H1 (cell line): ENCODE results near the gene ATPAF1. TPM values are rescaled to one million over a fixed set of nuclear protein-coding genes. Genes with fewer than 3 reads are reported as not detected.

Experiments
- CTCF ChIA-PET: fragments of 300-600 bp; sonication (Branson Sonifier 250); formaldehyde crosslinking; loops from one replicate; lab custom pipeline; 2021; ENCODE audit not compliant: partially characterized antibody; lab: Charles Lee
- POLR2A ChIA-PET: fragments of 300-600 bp; sonication (Branson Sonifier 250); formaldehyde crosslinking; loops from one replicate; lab custom pipeline; 2021; ENCODE audit warnings: inconsistent platforms; ENCODE audit not compliant: partially characterized antibody; lab: Charles Lee
- DNase-seq, 2 experiments: peaks; one replicate each; pipeline versions ENCODE4 v3.0.0 to v3.0.0-alpha.2; 2010 to 2022; ENCODE audit warnings: low spot score in 2 of 2, low read depth in 1 of 2, mixed read lengths in 1 of 2
- FAIRE-seq: peaks from 2 replicates; lab custom pipeline; 2011; peaks lifted over from hg19 to GRCh38; lab: Jason Lieb, UNC
- H2AFZ ChIP-seq: 2 replicates; pipeline ENCODE4 v1.8.1; 2012; ENCODE audit warnings: low read length, inconsistent platforms
- H2AK5ac ChIP-seq: 2 replicates; pipeline ENCODE4 v1.6.1; 2013; ENCODE audit warnings: low read depth, low read length
- H2BK120ac ChIP-seq: replicated peaks from 2 replicates; pipeline ENCODE3; 2013; ENCODE audit warnings: low read depth, low read length, inconsistent platforms
- H2BK12ac ChIP-seq: 2 replicates; pipeline ENCODE4 v1.6.1; 2013; ENCODE audit warnings: low read depth, low read length
- H2BK15ac ChIP-seq: 2 replicates; pipeline ENCODE4 v1.6.1; 2013; ENCODE audit warnings: low read length
- H2BK20ac ChIP-seq: 2 replicates; pipeline ENCODE4 v1.6.1; 2013; ENCODE audit warnings: low read length
- H2BK5ac ChIP-seq: 2 replicates; pipeline ENCODE4 v1.6.1; 2013; ENCODE audit warnings: low read depth, low read length
- H3K14ac ChIP-seq: 2 replicates; pipeline ENCODE4 v1.6.1; 2013; ENCODE audit warnings: inconsistent platforms; ENCODE audit not compliant: insufficient read length
- H3K18ac ChIP-seq: 2 replicates; pipeline ENCODE4 v1.6.1; 2013; ENCODE audit warnings: low read length; ENCODE audit errors: extremely low read depth
- H3K23ac ChIP-seq: 2 replicates; pipeline ENCODE4 v1.6.1; 2013; ENCODE audit warnings: inconsistent platforms; ENCODE audit not compliant: insufficient read length
- H3K23me2 ChIP-seq: 2 replicates; pipeline ENCODE4 v1.6.1; 2013; ENCODE audit warnings: low read depth, low read length
- H3K27ac ChIP-seq: 2 replicates; pipeline ENCODE4 v1.6.1; 2011; ENCODE audit warnings: low read depth, low read length, inconsistent platforms
- H3K27me3 ChIP-seq, 4 experiments: replicated peaks in 1 of 4; 1 replicate in 1 of 4; 2 replicates in 3 of 4; pipeline versions ENCODE4 v1.6.1 to v1.8.1; 2011 to 2013; ENCODE audit warnings: low read length in 3 of 4, mild to moderate bottlenecking in 3 of 4, inconsistent platforms in 2 of 4, mixed read lengths in 2 of 4, moderate library complexity in 1 of 4; ENCODE audit not compliant: control insufficient read depth in 3 of 4, insufficient read depth in 3 of 4; ENCODE audit errors: extremely low read depth in 1 of 4
- H3K36me3 ChIP-seq, 4 experiments: 2 replicates each; pipeline versions ENCODE4 v1.6.1 to v1.8.1; 2011 to 2013; ENCODE audit warnings: mild to moderate bottlenecking in 4 of 4, low read length in 3 of 4, moderate library complexity in 2 of 4, control low read depth in 1 of 4, inconsistent platforms in 1 of 4; ENCODE audit not compliant: insufficient read depth in 4 of 4, control insufficient read depth in 2 of 4
- H3K4ac ChIP-seq: replicated peaks from 2 replicates; pipeline ENCODE3; 2013; ENCODE audit warnings: low read length, low read depth, mixed read lengths, inconsistent platforms; ENCODE audit not compliant: insufficient read length
- H3K4me1 ChIP-seq, 4 experiments: replicated peaks in 1 of 4; 1 replicate in 1 of 4; 2 replicates in 3 of 4; pipeline versions ENCODE4 v1.6.1 to v1.8.1; 2011 to 2013; ENCODE audit warnings: low read length in 3 of 4, inconsistent platforms in 2 of 4, mixed read lengths in 1 of 4; ENCODE audit not compliant: insufficient read depth in 4 of 4, control insufficient read depth in 3 of 4
- H3K4me2 ChIP-seq, 2 experiments: 2 replicates each; pipeline versions ENCODE4 v1.6.1 to v1.8.1; 2011 to 2013; ENCODE audit warnings: low read depth in 2 of 2, low read length in 2 of 2, control low read depth in 1 of 2, inconsistent platforms in 1 of 2, mild to moderate bottlenecking in 1 of 2; ENCODE audit not compliant: insufficient read depth in 1 of 2
- H3K4me3 ChIP-seq, 4 experiments: fragments of 200-600, 300-600 bp in 1 of 4; sonication (generic), shearing (Covaris generic), sonication (Bioruptor Twin) in 1 of 4; 2 replicates each; pipeline versions ENCODE4 v1.5.1 to v1.8.1; 2011 to 2016; ENCODE audit warnings: low read length in 4 of 4, low read depth in 3 of 4, control low read depth in 2 of 4, inconsistent platforms in 2 of 4, mild to moderate bottlenecking in 2 of 4, mixed read lengths in 1 of 4, moderate library complexity in 1 of 4; ENCODE audit not compliant: insufficient read depth in 2 of 4; ENCODE audit errors: extremely low read depth in 1 of 4
- H3K56ac ChIP-seq: replicated peaks from 2 replicates; pipeline ENCODE3; 2013; ENCODE audit warnings: low read depth, mild to moderate bottlenecking, mixed read lengths, low read length, inconsistent platforms; ENCODE audit not compliant: insufficient read length
- H3K79me1 ChIP-seq: 2 replicates; pipeline ENCODE4 v1.6.1; 2013; ENCODE audit warnings: low read depth, low read length, control low read depth
- H3K79me2 ChIP-seq, 2 experiments: 2 replicates each; pipeline versions ENCODE4 v1.6.1 to v1.8.1; 2012 to 2013; ENCODE audit warnings: low read length in 2 of 2, mild to moderate bottlenecking in 2 of 2, inconsistent platforms in 1 of 2; ENCODE audit not compliant: insufficient read depth in 2 of 2, control insufficient read depth in 1 of 2
- H3K9ac ChIP-seq, 4 experiments: replicated peaks in 1 of 4; 1 replicate in 1 of 4; 2 replicates in 3 of 4; pipeline versions ENCODE4 v1.6.1 to v1.8.1; 2011 to 2013; ENCODE audit warnings: low read depth in 3 of 4, low read length in 3 of 4, control low read depth in 2 of 4, mild to moderate bottlenecking in 2 of 4, moderate library complexity in 2 of 4, inconsistent platforms in 1 of 4; ENCODE audit errors: extremely low read depth in 1 of 4
- H3K9me3 ChIP-seq, 2 experiments: 2 replicates each; pipeline versions ENCODE4 v1.6.1 to v1.8.1; 2012 to 2013; ENCODE audit warnings: mild to moderate bottlenecking in 2 of 2, moderate library complexity in 2 of 2, control low read depth in 1 of 2, inconsistent platforms in 1 of 2, low read depth in 1 of 2, low read length in 1 of 2, mixed read lengths in 1 of 2; ENCODE audit not compliant: insufficient read depth in 2 of 2
- H4K20me1 ChIP-seq, 2 experiments: replicated peaks in 1 of 2; 2 replicates each; pipeline versions ENCODE3 to v1.8.1; 2011 to 2013; ENCODE audit warnings: inconsistent platforms in 2 of 2, low read length in 2 of 2, mild to moderate bottlenecking in 1 of 2; ENCODE audit not compliant: insufficient read depth in 2 of 2, control insufficient read depth in 1 of 2
- H4K5ac ChIP-seq: 2 replicates; pipeline ENCODE4 v1.6.1; 2013; ENCODE audit warnings: low read length, low read depth, mixed read lengths, inconsistent platforms; ENCODE audit not compliant: insufficient read length
- H4K8ac ChIP-seq: 2 replicates; pipeline ENCODE4 v1.8.0; 2013; ENCODE audit warnings: mild to moderate bottlenecking, moderate library complexity, low read length, inconsistent platforms; ENCODE audit not compliant: insufficient read depth; ENCODE audit errors: extremely low read depth
- H4K91ac ChIP-seq: replicated peaks from 2 replicates; pipeline ENCODE3; 2013; ENCODE audit warnings: low read length, mixed read lengths, inconsistent platforms; ENCODE audit not compliant: insufficient read length
- BRCA1 ChIP-seq: IDR thresholded peaks from 2 replicates; pipeline ENCODE4 v1.6.1; 2012; ENCODE audit warnings: low read depth, low read length, improper control_type of control experiment
- CTBP2 ChIP-seq: IDR thresholded peaks from 2 replicates; pipeline ENCODE4 v1.7.0; 2011; ENCODE audit warnings: borderline replicate concordance, mild to moderate bottlenecking, moderate library complexity, mixed read lengths, low read length; ENCODE audit not compliant: insufficient read depth, insufficient read length
- GABPA ChIP-seq: IDR thresholded peaks from 2 replicates; pipeline ENCODE4 v1.6.1; 2011; ENCODE audit warnings: mild to moderate bottlenecking, low read length, moderate library complexity, borderline replicate concordance; ENCODE audit not compliant: insufficient read depth
- HDAC2 ChIP-seq, 2 experiments: fragments of 300-600 bp in 1 of 2; sonication (generic) in 1 of 2; IDR thresholded peaks; 2 replicates each; pipeline ENCODE4 v1.6.1; 2011 to 2012; ENCODE audit warnings: low read depth in 2 of 2, low read length in 2 of 2, mild to moderate bottlenecking in 2 of 2, moderate library complexity in 2 of 2, borderline replicate concordance in 1 of 2, inconsistent platforms in 1 of 2
- HDAC6 ChIP-seq: IDR thresholded peaks from one replicate; pipeline ENCODE4 v1.7.1; 2012; ENCODE audit warnings: low read depth, mild to moderate bottlenecking, inconsistent platforms, low read length, moderate library complexity
- NANOG ChIP-seq: IDR thresholded peaks from 2 replicates; pipeline ENCODE4 v1.6.1; 2011; ENCODE audit warnings: low read length, low read depth, mild to moderate bottlenecking, inconsistent platforms; ENCODE audit not compliant: insufficient read depth, poor library complexity, severe bottlenecking
- PHF8 ChIP-seq: fragments of 200-600 bp; sonication (generic); conservative IDR thresholded peaks from 2 replicates; pipeline ENCODE4 v1.7.1; 2012; ENCODE audit warnings: low read depth, mild to moderate bottlenecking, inconsistent platforms, low read length, moderate library complexity
- RAD21 ChIP-seq, 2 experiments: IDR thresholded peaks in 1 of 2; conservative IDR thresholded peaks in 1 of 2; 2 replicates each; pipeline ENCODE4 v1.6.1; 2011; ENCODE audit warnings: low read depth in 2 of 2, low read length in 2 of 2, improper control_type of control experiment in 1 of 2, inconsistent platforms in 1 of 2, mild to moderate bottlenecking in 1 of 2, moderate library complexity in 1 of 2
- SAP30 ChIP-seq: fragments of 300-600 bp; sonication (generic); IDR thresholded peaks from 2 replicates; pipeline ENCODE4 v1.7.1; 2012; ENCODE audit warnings: low read length, moderate library complexity, mild to moderate bottlenecking, inconsistent platforms; ENCODE audit not compliant: insufficient read depth, insufficient replicate concordance
- SIX5 ChIP-seq: IDR thresholded peaks from 2 replicates; pipeline ENCODE4 v1.6.1; 2011; ENCODE audit warnings: mild to moderate bottlenecking, low read depth, low read length
- SP2 ChIP-seq: IDR thresholded peaks from 2 replicates; pipeline ENCODE4 v1.6.1; 2012; ENCODE audit warnings: mild to moderate bottlenecking, low read length, inconsistent platforms
- TBP ChIP-seq: IDR thresholded peaks from 2 replicates; pipeline ENCODE4 v1.6.1; 2011; ENCODE audit warnings: low read depth, low read length, improper control_type of control experiment
- YY1 ChIP-seq: IDR thresholded peaks from 2 replicates; pipeline ENCODE4 v1.6.1; 2011; ENCODE audit warnings: low read depth, mild to moderate bottlenecking, low read length
- WGBS, 2 experiments: shearing (Covaris generic) in 1 of 2; methylation state at CpG; one replicate each; pipeline versions ENCODE4 v1.1.6 to v1.1.7; 2013 to 2015; ENCODE audit warnings: low lambda C conversion rate in 2 of 2, mixed read lengths in 2 of 2, inconsistent platforms in 1 of 2, low coverage in 1 of 2, missing lambda C conversion rate in 1 of 2; ENCODE audit not compliant: insufficient replicate concordance in 2 of 2, insufficient coverage in 1 of 2, insufficient read length in 1 of 2; ENCODE audit errors: extremely low coverage in 1 of 2, missing lambda C conversion rate in 1 of 2; 5-methylcytosine and 5-hydroxymethylcytosine counted together
- polyA plus RNA-seq, 7 experiments: library from polyadenylated mRNA; depleted of rRNA in 3 of 7; stranded (reverse) in 5 of 7; unstranded in 2 of 7; fragments of >200 nt in 5 of 7; fragments of 200-250 nt in 2 of 7; gene quantifications; 1 replicate in 5 of 7; 2 replicates in 1 of 7; 4 replicates in 1 of 7; pipeline versions ENCODE4 v1.2.1 to v1.2.3, GENCODE V29; 2011 to 2013; ENCODE audit warnings: missing spikeins in 2 of 7, mixed read lengths in 2 of 7
- total RNA-seq: library from RNA; stranded (reverse); fragmentation: NEBNext Ultra II Directional; extraction: Animal tissue kit (Norgen Biotek cat#: 25700); gene quantifications from 2 replicates; pipeline ENCODE4 v1.2.1, GENCODE V29; 2021

Gene ATPAF1
- total and polyA plus RNA-seq, 2 of the 8 experiments (the other 6 are each of a cell fraction or from before 2014, with no cell fraction given), result 46.7 to 55.9 TPM

GRCh38 chr1:46689356-46689755 is 21.2 kb upstream of the ATPAF1 start:
- Histone ChIP-seq H4K91ac (no peak overlapping the region), H2BK20ac (no peak overlapping the region), H2AK5ac (no peak overlapping the region), H3K14ac (no peak overlapping the region), H4K20me1 (peaks cover 0 to 4% of the 10 kb centered on the region in 2 experiments), H3K9me3 (no peaks in the 10 kb centered on the region), H3K79me1 (no peaks in the 10 kb centered on the region), H4K8ac (no peak overlapping the region), H3K36me3 (peaks cover 11 to 67% (median 58%) of the 10 kb centered on the region in 4 experiments), H3K56ac (no peak overlapping the region), H2BK120ac (no peak overlapping the region), H3K18ac (no peak overlapping the region), H3K4ac (no peak overlapping the region), H3K27me3 (no peaks in the 10 kb centered on the region), H2BK15ac (no peak overlapping the region), H2AFZ (no peak overlapping the region), H3K4me2 (no peak overlapping the region), H3K4me3 (no peak overlapping the region), H3K9ac (no peak overlapping the region), H3K4me1 (no peaks in the 10 kb centered on the region; a peak in 1 of 7 replicates), H2BK5ac (no peak overlapping the region), H2BK12ac (no peak overlapping the region), H4K5ac (no peak overlapping the region), H3K27ac (no peak overlapping the region), H3K79me2 (no peaks in the 10 kb centered on the region), H3K23ac (no peak overlapping the region), H3K23me2 (no peaks in the 10 kb centered on the region)
- WGBS, 2 experiments, result 84% methylated on average over 2 of the region's 2 CpGs; no CpG with 5 or more reads in 1 of the 2 experiments
- POLR2A ChIA-PET, result no interaction called here
- FAIRE-seq, result no peak
- DNase-seq, result no peak
- CTCF ChIA-PET, result interaction anchor here (0.7 to 1.3 kb wide), 2 partner anchors 14 to 158 kb away, joined by 3 to 4 read pairs; no protein-coding TSS in a partner anchor
- no peak for TF ChIP-seq BRCA1
- no peak for TF ChIP-seq YY1
- no peak for TF ChIP-seq NANOG
- no peak for TF ChIP-seq GABPA
- no peak for TF ChIP-seq RAD21 (IDR thresholded peaks at IDR 0.05 in 1 of 2, conservative IDR thresholded peaks at IDR 0.05 in 1 of 2; ENCODE audit: low read depth in 2 of 2, low read length in 2 of 2)
- TF ChIP-seq PHF8, result no peak
- TF ChIP-seq SIX5, result no peak
- no peak for TF ChIP-seq HDAC2 (IDR thresholded peaks at IDR 0.05; ENCODE audit: borderline replicate concordance in 1 of 2, low read depth in 2 of 2, low read length in 2 of 2)
- TF ChIP-seq TBP, result no peak
- TF ChIP-seq HDAC6, result no peak
- TF ChIP-seq SP2, result no peak
- no peak for TF ChIP-seq SAP30
- TF ChIP-seq CTBP2, result no peak
